NCI-H2196 (cell line): ENCODE results near the gene LAPTM4A.

ENCODE experiments used
- DNase-seq: peaks from one replicate; lab custom pipeline; 2025; ENCODE audit not compliant: unreplicated experiment; lab: John Stamatoyannopoulos, UW

The LAPTM4A gene

GRCh38 chr2:20025065-20025786 is 26.2 kb downstream of the LAPTM4A start:
- DNase-seq: no peak

GRCh38 chr2:20023688-20024087 is 27.7 kb downstream of the LAPTM4A start:
- DNase-seq: no peak

- no peak for DNase-seq
Observed at GRCh38 chr2:20021405-20022009, 29.9 kb downstream of the LAPTM4A start.

GRCh38 chr2:20019747-20020146 is 31.7 kb downstream of the LAPTM4A start:
- DNase-seq: no peak

DNA sequence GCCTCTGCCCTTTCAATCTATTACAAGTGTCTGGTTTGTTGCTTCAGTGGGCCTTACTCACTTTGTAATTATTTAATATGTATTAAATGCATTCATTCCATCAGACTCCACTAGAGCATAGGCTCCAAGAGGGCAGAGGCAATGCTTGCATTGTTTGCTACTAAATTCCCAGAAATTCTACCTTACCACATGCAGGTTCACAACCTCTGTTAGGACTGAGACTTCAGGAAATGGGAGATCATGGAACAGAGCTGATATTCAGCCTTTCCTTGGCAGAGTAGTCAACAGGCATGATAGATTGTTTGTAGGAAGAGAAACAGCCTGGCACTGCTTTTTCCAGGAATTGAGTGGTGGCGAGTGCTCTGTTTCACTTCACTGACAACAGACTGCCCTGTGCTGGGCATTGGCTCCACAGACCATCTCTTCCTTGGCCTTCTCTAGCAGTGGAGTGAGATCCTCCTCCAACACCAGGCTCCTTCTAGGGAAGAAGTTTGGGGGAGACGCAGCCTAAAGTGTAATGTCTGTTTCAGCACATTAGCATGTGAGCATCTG is 32.8 kb downstream of the LAPTM4A start:
- no peak for DNase-seq

DNA sequence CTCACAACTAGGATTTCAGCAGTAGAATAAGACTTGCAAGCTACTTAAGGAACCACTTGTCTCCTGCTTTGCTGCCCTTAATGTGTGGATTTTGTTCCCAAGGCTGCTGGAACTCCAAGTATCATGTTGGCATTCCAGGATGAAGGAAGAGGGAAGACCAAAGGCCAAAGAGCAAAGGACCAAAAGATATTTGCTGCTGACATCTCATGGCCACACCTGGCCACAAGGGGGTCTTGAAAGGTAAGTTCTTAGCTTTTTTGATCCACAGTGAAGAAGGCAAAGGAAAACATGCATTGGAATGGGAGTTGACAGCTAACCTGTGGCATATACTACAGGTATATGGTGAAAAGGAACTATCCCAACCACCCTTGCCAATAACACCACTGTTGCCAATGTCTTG is 35.1 kb downstream of the LAPTM4A start:
- no peak for DNase-seq

DNA sequence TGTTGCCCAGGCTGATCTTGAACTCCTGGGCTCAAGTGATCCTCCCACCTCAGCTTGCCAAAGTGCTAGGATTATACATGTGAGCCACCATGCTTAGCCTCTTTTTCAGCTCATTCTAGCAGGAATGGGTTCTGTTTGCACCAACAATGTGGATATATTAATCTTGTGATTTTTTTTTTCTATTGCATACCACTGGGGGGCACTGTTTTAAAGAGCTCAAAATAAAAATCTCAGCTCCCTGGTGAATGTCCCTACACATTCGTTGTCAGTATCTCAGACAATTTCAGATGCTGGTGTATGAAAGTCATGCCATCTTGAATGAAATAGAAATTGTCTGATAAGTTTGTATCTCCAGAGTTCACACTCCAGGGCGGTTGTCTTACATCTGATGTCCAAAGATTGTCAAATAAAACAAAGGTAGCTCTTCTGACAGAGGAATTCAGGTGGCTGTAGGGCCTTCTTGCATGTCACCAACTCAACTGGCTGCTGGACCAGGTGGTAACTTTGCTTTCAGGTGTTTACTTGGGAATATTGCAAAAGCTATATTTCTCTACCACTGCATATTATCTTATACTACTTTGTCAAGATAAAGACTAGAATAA is 35.8 kb downstream of the LAPTM4A start:
- peak; percentile 38 for DNase-seq

- DNase-seq: no peak
Observed at GRCh38 chr2:20013126-20013849, 38.1 kb downstream of the LAPTM4A start.

GRCh38 chr2:20012282-20013125 is 38.9 kb downstream of the LAPTM4A start, which contains the start of gene MATN3:
Gene MATN3 (minus strand): TSS chr2:20012668. CDS start chr2:20012631, 37 bp downstream.
- DNase-seq: no peak

DNA sequence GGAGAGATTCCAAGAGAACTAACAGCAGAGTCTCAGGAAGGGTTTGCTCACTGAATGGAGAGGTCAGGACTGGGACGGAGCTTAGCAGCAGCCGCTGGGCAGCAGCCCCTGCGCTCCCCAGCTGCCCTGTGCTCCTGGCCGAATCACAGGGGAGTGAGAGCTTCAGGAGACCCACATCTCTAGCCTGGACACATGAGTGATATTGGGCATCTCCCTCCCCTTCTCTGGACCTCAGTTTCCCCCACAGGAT is 39.5 kb downstream of the LAPTM4A start:
- DNase-seq: no peak

GRCh38 chr2:20011276-20012031 is 40.0 kb downstream of the LAPTM4A start:
- no peak for DNase-seq

DNA sequence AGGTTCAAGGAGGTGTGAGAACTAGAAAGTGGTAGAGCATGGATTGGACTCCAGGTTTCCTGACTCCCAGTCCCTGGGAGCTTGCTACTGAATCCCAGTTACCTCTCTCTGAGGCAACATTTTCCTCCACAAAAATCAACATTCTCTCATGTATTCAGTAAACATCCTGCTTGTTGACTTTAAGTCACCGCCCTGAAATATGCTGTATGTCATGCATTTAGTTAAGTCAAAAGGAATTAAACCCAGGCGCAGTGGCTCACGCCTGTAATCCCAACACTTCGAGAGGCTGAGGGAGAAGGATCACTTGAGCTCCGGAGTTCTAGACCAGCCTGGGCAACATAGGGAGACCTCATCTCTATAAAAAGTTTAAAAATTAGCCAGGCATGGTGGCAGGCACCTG is 42.7 kb downstream of the LAPTM4A start:
- DNase-seq: no peak

- no peak for DNase-seq
Observed at GRCh38 chr2:20005891-20006470, 45.4 kb downstream of the LAPTM4A start.

DNA sequence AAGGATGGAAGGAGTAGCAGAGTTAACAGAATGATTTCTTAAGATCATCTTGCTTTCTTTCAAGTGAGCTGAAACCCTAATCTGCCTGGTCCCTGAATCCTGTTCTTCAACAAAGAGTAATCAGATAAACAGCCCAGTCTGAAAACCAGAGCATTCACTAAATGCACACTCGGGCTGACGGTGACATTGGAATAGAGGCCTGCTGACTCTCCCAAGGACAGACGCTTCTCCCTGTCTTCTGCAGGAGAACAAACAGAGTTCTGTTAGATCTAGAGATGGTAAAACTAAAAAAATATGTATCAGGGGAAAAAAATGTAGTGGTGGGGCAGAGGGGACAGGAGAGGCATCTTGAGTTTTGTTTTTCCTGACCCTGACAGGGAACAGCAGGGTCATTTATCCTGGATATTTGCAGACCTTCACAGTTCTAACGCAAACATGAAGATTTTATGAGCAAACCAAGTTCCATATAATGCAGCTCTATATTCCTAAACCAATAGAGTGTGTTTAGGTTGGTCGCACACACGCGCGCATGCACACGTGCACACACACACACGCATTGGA is 46.3 kb downstream of the LAPTM4A start:
- DNase-seq: no peak

DNA sequence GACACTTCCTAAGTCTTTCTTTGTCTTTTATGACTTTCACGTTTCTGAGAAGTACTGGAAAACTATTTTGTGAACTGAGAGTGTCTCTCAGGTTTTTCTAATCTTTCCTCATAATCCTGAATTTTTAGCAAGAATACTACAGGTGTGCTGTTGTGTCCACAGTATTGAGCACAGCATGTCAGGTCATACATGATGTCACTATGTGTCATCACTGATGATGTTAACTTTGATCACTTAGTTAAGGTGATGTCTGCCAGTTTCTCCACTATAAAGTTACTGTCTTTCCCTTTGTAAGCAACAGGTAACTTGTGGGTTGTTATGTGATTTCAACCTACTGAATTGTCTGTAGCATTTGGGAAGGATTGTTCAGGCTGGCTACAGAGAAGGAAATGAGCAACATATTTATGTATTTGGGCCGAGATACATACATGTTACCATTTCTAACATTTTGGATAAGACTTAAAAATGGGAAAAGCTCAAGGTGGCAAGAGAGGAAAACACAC is 50.0 kb downstream of the LAPTM4A start:
- DNase-seq: no peak

DNA sequence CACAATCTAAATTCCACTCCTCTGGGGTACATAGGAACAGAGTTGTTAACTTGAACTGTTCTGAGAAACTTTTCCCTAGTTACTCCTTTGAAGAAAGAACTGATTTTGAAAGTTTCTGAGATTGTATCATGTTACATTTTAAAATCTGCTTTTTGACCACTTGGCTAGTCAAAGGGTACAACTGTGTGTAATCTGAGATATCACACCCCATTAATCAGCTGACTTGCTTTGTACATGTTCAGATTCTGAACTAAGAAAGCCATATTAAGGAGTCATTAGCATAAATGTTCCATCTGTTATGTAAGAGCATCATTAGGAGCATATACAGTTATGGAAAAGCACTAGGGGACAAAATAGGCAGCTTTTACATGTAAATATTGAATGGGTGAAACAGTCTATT is 57.7 kb downstream of the LAPTM4A start:
- no peak for DNase-seq

- no peak for DNase-seq
Observed at GRCh38 chr2:19991895-19992294, 59.5 kb downstream of the LAPTM4A start.

DNA sequence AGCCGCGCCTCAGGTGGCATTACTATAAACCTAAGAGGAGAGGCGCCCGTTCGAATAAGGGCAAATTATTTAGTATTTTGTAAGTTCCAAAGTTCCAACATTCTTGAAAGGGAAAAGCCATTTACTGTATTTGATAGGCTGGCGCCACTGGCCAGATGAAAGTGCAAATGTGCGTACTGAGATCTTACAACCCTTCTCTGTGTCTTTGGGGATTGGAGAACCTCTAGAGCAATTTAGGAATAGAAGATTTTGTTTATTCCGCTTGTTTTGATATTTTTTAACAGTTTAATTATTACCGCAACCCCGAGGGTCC is 61.1 kb downstream of the LAPTM4A start:
- no peak for DNase-seq

GRCh38 chr2:19989667-19990415 is 61.6 kb downstream of the LAPTM4A start, which contains the start of gene WDR35:
Gene WDR35 (minus strand): TSS chr2:19990105. CDS start chr2:19990015, 90 bp downstream.
- peak; percentile 96 for DNase-seq
